ENCODE measurements around the gene AK5.

The AK5 gene

DNA sequence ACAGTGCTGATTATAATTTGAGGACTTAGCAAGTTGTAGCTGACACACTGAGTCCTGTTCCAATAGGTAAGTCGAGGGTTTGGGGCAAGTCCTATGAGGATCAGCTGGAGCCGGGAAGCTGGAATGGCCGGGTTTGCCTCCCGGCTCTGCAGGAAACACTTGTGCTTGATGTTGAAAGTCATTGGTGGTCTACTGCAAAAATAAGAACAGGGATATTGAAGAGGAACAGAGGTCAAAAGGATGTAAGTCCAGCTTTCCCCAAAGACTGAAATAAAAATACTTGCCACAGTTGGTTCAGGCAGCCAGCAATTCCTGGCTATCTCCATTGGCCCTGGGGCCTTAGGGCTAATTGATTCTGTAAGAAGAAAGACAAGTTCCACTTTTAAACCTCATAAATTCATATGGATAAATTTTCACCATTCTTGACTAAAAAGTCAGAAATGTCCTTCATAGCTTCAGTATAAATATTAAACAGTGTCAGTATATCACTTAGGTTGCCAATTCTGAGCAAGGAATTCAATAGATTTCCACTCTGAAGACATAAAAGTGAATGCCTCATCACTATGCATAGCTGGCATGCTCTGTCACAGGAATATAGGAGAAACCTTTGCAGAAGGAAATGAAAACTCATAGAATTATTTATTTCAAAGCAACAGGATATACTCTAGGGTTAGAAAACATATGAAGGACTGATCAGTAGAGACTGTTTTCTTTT is 165.2 kb downstream of the AK5 start:
- Histone ChIP-seq H3K4me1 (ENCODE audit: control insufficient read depth, insufficient read depth, low read length) (no peaks in the 10 kb centered on the region), H3K4me3 (ENCODE audit: low read length) (no peak overlapping the region), H3K27me3 (ENCODE audit: control insufficient read depth, insufficient read depth, low read length) (no peaks in the 10 kb centered on the region), H3K36me3 (ENCODE audit: control insufficient read depth, insufficient read depth, low read length) (no peaks in the 10 kb centered on the region), H3K9ac (ENCODE audit: low read length) (no peak overlapping the region), H3K27ac (ENCODE audit: low read depth, low read length) (no peak overlapping the region)

- Histone ChIP-seq H3K4me3 (ENCODE audit: low read length) (no peak overlapping the region), H3K27ac (ENCODE audit: low read depth, low read length) (no peak overlapping the region), H3K27me3 (ENCODE audit: control insufficient read depth, insufficient read depth, low read length) (no peaks in the 10 kb centered on the region), H3K9ac (ENCODE audit: low read length) (no peak overlapping the region), H3K36me3 (ENCODE audit: control insufficient read depth, insufficient read depth, low read length) (no peaks in the 10 kb centered on the region), H3K4me1 (ENCODE audit: control insufficient read depth, insufficient read depth, low read length) (no peaks in the 10 kb centered on the region)
Measured at GRCh38 chr1:77447669-77448068, 165.8 kb downstream of the AK5 start.

- H3K9ac ChIP-seq (ENCODE audit: low read length): no peak overlapping the region
- no peaks in the 10 kb centered on the region for H3K36me3 ChIP-seq (ENCODE audit: control insufficient read depth, insufficient read depth, low read length)
- no peaks in the 10 kb centered on the region for H3K4me1 ChIP-seq (ENCODE audit: control insufficient read depth, insufficient read depth, low read length)
- no peak overlapping the region for H3K4me3 ChIP-seq (ENCODE audit: low read length)
- H3K27ac ChIP-seq (ENCODE audit: low read depth, low read length): no peak overlapping the region
- no peaks in the 10 kb centered on the region for H3K27me3 ChIP-seq (ENCODE audit: control insufficient read depth, insufficient read depth, low read length)
Measured at GRCh38 chr1:77459881-77460280, 178.1 kb downstream of the AK5 start.

DNA sequence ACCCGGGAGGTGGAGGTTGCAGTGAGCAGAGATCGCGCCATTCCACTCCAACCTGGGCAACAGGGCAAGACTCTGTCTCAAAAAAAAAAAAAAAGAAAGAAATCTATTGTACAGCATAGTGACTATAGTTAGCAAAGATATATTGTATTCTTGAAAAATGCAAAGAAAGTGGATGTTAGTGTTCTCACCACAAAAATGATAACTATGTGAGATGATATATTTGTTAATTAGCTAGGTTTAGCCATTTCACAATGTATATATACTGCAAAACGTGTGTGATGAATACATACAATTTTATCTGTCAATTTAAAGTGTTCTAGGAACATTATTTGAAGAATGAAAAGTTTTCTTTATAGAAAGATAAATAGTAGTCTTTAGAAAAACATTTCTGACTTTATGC is 179.9 kb downstream of the AK5 start:
- H3K27me3 ChIP-seq (ENCODE audit: control insufficient read depth, insufficient read depth, low read length): no peaks in the 10 kb centered on the region
- no peak overlapping the region for H3K27ac ChIP-seq (ENCODE audit: low read depth, low read length)
- H3K4me1 ChIP-seq (ENCODE audit: control insufficient read depth, insufficient read depth, low read length): no peaks in the 10 kb centered on the region
- H3K9ac ChIP-seq (ENCODE audit: low read length): no peak overlapping the region
- H3K36me3 ChIP-seq (ENCODE audit: control insufficient read depth, insufficient read depth, low read length): no peaks in the 10 kb centered on the region
- no peak overlapping the region for H3K4me3 ChIP-seq (ENCODE audit: low read length)

GRCh38 chr1:77463216-77463615 is 181.4 kb downstream of the AK5 start:
- H3K36me3 ChIP-seq (ENCODE audit: control insufficient read depth, insufficient read depth, low read length): no peaks in the 10 kb centered on the region
- no peak overlapping the region for H3K4me3 ChIP-seq (ENCODE audit: low read length)
- H3K9ac ChIP-seq (ENCODE audit: low read length): no peak overlapping the region
- no peaks in the 10 kb centered on the region for H3K4me1 ChIP-seq (ENCODE audit: control insufficient read depth, insufficient read depth, low read length)
- H3K27me3 ChIP-seq (ENCODE audit: control insufficient read depth, insufficient read depth, low read length): no peaks in the 10 kb centered on the region
- no peak overlapping the region for H3K27ac ChIP-seq (ENCODE audit: low read depth, low read length)

DNA sequence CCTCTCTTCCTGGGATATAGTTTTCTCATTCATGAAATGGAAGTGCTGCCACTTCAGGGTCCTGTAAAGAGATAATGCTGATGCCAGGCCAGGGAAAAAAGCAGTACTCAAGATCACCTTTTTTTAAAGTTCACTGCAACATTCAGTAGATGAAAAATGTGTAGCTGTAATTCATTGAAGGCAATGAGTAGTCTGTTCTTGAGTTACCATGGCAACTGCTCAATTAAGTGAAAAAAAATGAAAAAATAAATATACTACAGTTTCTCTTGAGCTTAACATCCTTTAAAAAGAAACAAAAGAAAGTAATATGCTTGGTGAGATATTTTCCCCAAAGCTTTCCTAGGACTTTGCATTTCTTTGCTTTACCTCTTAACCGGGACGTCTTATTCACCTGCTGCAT is 183.3 kb downstream of the AK5 start:
- H3K27me3 ChIP-seq (ENCODE audit: control insufficient read depth, insufficient read depth, low read length): no peaks in the 10 kb centered on the region
- H3K36me3 ChIP-seq (ENCODE audit: control insufficient read depth, insufficient read depth, low read length): no peaks in the 10 kb centered on the region
- no peaks in the 10 kb centered on the region for H3K4me1 ChIP-seq (ENCODE audit: control insufficient read depth, insufficient read depth, low read length)
- H3K27ac ChIP-seq (ENCODE audit: low read depth, low read length): no peak overlapping the region
- H3K4me3 ChIP-seq (ENCODE audit: low read length): no peak overlapping the region
- H3K9ac ChIP-seq (ENCODE audit: low read length): no peak overlapping the region

GRCh38 chr1:77465922-77466321 is 184.1 kb downstream of the AK5 start:
- H3K4me3 ChIP-seq (ENCODE audit: low read length): no peak overlapping the region
- no peak overlapping the region for H3K27ac ChIP-seq (ENCODE audit: low read depth, low read length)
- no peaks in the 10 kb centered on the region for H3K4me1 ChIP-seq (ENCODE audit: control insufficient read depth, insufficient read depth, low read length)

DNA sequence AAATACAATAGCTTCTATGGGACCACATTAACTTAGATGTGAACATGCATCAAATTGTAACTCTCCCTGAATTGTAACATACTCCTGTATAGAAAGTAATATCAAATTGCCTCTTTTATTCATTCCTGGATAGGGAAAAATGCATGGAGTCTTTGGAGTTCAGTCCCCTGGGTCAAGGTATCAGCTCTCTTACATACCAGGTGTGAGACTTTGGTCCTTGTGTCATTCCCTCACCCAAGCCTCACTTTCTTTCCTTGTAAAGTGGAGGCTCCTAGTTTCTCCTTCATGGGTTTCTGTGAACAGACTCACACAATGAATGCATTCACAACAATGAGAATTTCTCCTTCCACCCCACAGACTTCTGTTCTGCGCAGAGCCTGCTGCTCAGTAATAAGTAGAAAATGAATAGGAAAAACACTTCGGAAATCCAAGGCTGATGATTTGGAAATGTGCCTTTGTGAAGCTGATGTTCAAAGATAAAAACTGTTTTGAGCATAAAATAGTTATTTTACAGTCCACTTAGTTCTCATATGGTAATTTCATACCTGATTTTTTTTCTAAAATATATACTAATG is 185.3 kb downstream of the AK5 start:
- Histone ChIP-seq H3K4me1 (ENCODE audit: control insufficient read depth, insufficient read depth, low read length) (no peaks in the 10 kb centered on the region), H3K9ac (ENCODE audit: low read length) (no peak overlapping the region), H3K36me3 (ENCODE audit: control insufficient read depth, insufficient read depth, low read length) (no peaks in the 10 kb centered on the region), H3K27ac (ENCODE audit: low read depth, low read length) (no peak overlapping the region), H3K27me3 (ENCODE audit: control insufficient read depth, insufficient read depth, low read length) (no peaks in the 10 kb centered on the region), H3K4me3 (ENCODE audit: low read length) (no peak overlapping the region)

More at GRCh38 chr1:77465922-77466321, 184.1 kb downstream of the AK5 start:
- no peak overlapping the region for H3K9ac ChIP-seq (ENCODE audit: low read length)
- H3K27me3 ChIP-seq (ENCODE audit: control insufficient read depth, insufficient read depth, low read length): no peaks in the 10 kb centered on the region
- H3K36me3 ChIP-seq (ENCODE audit: control insufficient read depth, insufficient read depth, low read length): no peaks in the 10 kb centered on the region

DNA sequence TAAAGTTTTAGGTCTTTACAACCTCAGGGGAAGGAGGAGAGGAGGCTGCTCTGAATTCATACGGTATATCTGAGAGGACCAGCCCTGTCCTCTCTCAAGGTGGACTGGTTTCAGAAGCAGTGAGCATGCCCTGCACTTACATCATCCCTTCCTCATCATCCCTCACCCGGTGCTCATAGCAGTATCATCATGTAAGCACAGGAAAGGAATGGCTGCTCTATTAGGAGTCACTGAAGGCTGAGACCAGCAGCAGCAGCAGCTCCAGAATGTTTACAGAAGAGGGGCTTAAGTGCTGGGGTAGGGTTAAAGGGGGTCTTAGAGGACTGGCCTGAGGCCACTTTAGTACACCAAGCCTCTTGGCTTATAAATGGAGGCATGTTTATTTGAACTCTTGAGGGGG is 185.9 kb downstream of the AK5 start:
- H3K9ac ChIP-seq (ENCODE audit: low read length): no peak overlapping the region
- no peaks in the 10 kb centered on the region for H3K4me1 ChIP-seq (ENCODE audit: control insufficient read depth, insufficient read depth, low read length)
- no peaks in the 10 kb centered on the region for H3K27me3 ChIP-seq (ENCODE audit: control insufficient read depth, insufficient read depth, low read length)
- no peak overlapping the region for H3K27ac ChIP-seq (ENCODE audit: low read depth, low read length)
- no peak overlapping the region for H3K4me3 ChIP-seq (ENCODE audit: low read length)
- no peaks in the 10 kb centered on the region for H3K36me3 ChIP-seq (ENCODE audit: control insufficient read depth, insufficient read depth, low read length)

DNA sequence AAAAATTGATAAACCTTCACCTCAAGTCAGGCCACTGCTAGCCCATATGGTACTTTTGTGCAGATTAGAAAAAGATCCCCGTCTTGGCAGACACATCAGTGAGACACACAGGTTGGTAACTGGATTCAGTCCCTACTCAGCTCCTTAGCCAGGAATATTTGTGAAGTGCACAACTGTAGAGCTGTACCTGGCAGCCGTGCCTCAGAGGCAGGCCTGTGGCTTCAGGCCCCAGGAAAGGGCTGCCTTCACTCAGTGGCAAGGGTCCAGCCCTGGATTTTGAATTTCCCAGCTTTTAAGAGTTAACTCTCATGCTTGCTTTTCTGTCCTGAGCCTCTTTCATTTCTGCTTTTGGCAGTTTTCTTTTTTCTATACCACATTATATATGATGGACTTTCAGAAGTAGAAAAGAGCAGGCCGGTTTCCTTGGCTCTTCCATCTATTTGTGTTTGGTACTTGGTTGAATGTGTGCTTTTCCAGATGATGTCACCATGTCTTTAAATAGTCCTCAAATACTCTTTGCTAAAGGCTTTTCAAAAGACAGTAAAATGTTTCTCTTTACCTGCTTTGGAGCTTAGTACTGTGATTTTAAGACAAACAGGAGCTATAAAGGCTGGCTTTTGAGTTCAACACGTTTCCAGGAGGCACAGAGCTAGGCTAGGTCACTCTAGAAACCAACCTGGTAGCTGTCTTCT is 186.6 kb downstream of the AK5 start:
- H3K4me3 ChIP-seq (ENCODE audit: low read length): no peak overlapping the region

GRCh38 chr1:77468949-77469710 is 187.3 kb downstream of the AK5 start:
- no peaks in the 10 kb centered on the region for H3K4me1 ChIP-seq (ENCODE audit: control insufficient read depth, insufficient read depth, low read length)
- no peaks in the 10 kb centered on the region for H3K36me3 ChIP-seq (ENCODE audit: control insufficient read depth, insufficient read depth, low read length)
- H3K9ac ChIP-seq (ENCODE audit: low read length): no peak overlapping the region
- H3K27ac ChIP-seq (ENCODE audit: low read depth, low read length): no peak overlapping the region
- H3K4me3 ChIP-seq (ENCODE audit: low read length): no peak overlapping the region
- no peaks in the 10 kb centered on the region for H3K27me3 ChIP-seq (ENCODE audit: control insufficient read depth, insufficient read depth, low read length)

More for the DNA sequence above, 186.6 kb downstream of the AK5 start:
- Histone ChIP-seq H3K27me3 (ENCODE audit: control insufficient read depth, insufficient read depth, low read length) (no peaks in the 10 kb centered on the region), H3K36me3 (ENCODE audit: control insufficient read depth, insufficient read depth, low read length) (no peaks in the 10 kb centered on the region), H3K4me1 (ENCODE audit: control insufficient read depth, insufficient read depth, low read length) (no peaks in the 10 kb centered on the region), H3K27ac (ENCODE audit: low read depth, low read length) (no peak overlapping the region), H3K9ac (ENCODE audit: low read length) (no peak overlapping the region)

- no peak overlapping the region for H3K4me3 ChIP-seq (ENCODE audit: low read length)
- no peak overlapping the region for H3K27ac ChIP-seq (ENCODE audit: low read depth, low read length)
- no peaks in the 10 kb centered on the region for H3K27me3 ChIP-seq (ENCODE audit: control insufficient read depth, insufficient read depth, low read length)
- H3K4me1 ChIP-seq (ENCODE audit: control insufficient read depth, insufficient read depth, low read length): no peaks in the 10 kb centered on the region
- no peak overlapping the region for H3K9ac ChIP-seq (ENCODE audit: low read length)
- no peaks in the 10 kb centered on the region for H3K36me3 ChIP-seq (ENCODE audit: control insufficient read depth, insufficient read depth, low read length)
Measured at GRCh38 chr1:77471691-77472090, 189.9 kb downstream of the AK5 start.
